GM13976 (cell line): Measurements from ENCODE around the gene TLE1.

Experiments
- DNase-seq: peaks from one replicate; pipeline ENCODE4 v3.0.0; 2012; ENCODE audit warnings: low spot score
- CTCF ChIP-seq: IDR thresholded peaks from 2 replicates; pipeline ENCODE4 v1.5.1; 2012; ENCODE audit warnings: borderline replicate concordance, mild to moderate bottlenecking; ENCODE audit not compliant: insufficient read depth; ENCODE audit errors: extremely low read depth, missing control alignments, control extremely low read depth
- in situ Hi-C: fragments of 300-500 bp; cut with MboI; formaldehyde crosslinking; loops from one replicate; pipeline ENCODE4 v1.12.0; 2022; ENCODE audit warnings: low sequenced_read_pairs, mixed read lengths, inconsistent platforms; ENCODE audit not compliant: unreplicated experiment

TLE1 gene

DNA sequence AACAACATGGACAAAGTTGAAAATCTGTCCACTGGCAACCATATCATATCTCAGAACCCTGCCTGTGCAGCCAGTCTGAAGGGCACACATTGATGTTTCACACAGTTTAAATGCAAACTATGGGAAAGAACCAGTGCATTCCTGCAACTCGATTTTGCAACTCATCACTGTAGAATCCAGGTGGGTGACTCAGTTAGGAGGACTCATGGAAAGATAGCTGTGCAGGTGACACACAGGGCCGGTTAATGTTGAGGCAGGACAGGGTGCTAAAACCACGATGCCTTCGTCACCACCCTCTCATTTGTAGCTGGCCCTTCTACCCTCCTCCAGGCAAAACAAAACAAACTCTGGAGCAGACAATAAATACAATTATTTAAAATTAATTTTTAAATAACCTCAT, 62.8 kb downstream of the TLE1 start:
- no peak for TF ChIP-seq CTCF
- no peak for DNase-seq
- in situ Hi-C loops, result no loop called here

GRCh38 chr9:81625969-81626368, 63.4 kb downstream of the TLE1 start:
- TF ChIP-seq CTCF, result no peak
- in situ Hi-C loops, result no loop called here
- DNase-seq, result no peak

DNA sequence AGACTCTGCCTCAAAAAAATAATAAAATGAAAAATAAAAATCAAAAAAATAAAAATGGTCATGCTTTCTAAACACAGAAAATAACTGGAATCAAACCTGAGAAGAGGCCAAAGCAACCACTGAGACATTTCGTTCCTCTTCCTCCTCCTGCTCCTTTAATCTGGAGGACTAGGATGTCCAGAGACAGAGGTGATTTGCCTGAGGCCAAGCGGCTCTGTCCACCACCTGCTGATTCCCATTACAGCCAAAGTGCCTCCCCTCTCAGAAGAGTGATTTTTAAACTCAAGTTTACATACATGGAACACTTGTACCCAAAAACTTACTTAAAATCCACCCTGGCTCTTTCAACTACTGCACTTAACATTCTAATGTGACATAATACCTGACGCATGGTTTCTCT, 65.6 kb downstream of the TLE1 start:
- no peak for DNase-seq
- no peak for TF ChIP-seq CTCF
- in situ Hi-C loops, result no loop called here

- DNase-seq, result no peak
- in situ Hi-C loops, result no loop called here
- no peak for TF ChIP-seq CTCF
Observed at GRCh38 chr9:81622471-81623255, 66.7 kb downstream of the TLE1 start.

DNA sequence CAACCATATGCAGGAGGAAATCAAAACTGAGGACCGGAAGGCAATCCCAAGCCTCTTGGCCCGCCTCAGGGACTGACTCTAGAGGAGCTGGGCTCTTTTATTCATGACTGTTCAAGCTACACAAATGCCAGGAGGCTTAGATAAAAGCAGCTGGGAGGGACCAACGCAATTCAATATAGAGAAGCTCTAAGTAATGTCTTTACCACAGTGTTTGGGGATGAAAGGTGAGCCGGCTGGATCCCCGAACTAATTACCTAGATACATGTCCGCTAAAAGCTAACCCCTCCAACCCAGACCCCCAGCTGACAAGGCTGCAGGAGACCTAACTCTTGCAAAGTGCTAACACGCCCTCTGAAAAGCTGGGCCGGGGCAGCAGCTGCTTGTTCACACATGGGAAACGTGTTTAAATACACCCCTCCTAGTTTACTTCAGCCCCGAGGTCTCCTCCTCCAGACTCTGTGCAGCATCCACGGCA, 67.5 kb downstream of the TLE1 start:
- TF ChIP-seq CTCF, result no peak

DNA sequence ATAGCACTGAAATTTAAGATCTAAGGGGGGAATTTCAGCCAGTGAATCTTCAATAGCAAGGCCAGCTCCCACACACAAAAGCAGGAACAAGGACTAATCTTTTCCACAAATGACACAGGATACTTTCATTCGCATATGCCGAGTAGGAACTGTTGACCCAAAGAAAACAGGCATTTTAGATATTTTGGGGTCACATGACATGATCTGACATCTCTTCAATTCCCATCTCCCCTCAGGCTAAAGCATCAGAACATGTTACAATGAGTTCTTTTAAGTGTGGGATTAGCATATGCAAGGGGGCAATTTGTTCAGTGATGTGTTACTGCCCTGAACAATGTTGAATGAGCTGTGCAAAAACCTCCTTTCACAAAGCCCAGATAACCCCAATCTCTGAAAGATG, 68.2 kb downstream of the TLE1 start:
- in situ Hi-C loops, result no loop called here
- DNase-seq, result no peak
- TF ChIP-seq CTCF, result no peak

More for the DNA sequence above, 67.5 kb downstream of the TLE1 start:
- DNase-seq, result no peak
- in situ Hi-C loops, result no loop called here

DNA sequence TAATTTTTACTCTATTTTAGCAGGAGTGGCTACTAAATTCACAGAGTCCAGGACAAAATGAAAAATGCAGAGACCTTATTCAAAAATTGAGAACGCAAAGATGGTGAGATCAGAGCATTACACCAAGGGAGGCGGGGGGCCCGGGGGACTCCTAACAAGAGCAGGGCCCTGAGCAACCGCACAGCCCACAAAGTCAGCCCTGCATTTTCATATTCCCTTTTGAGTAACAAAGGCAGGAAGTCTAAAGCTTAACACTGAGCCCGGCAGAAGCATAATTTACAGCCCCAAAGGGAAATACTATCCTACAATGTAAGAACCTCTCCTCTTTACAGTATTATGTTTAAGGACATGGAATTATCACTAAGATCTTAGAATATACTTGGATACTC, 69.4 kb downstream of the TLE1 start:
- in situ Hi-C loops, result no loop called here
- TF ChIP-seq CTCF, result no peak
- no peak for DNase-seq
